Naive B cell (primary cell): ENCODE results near the gene MAP3K14. TPM values are rescaled to one million over a fixed set of nuclear protein-coding genes. Genes with fewer than 3 reads are reported as not detected.
"Not testable (repeated sequence)": the region's sequence is repeated elsewhere in the genome, so short reads cannot be mapped to it uniquely, and the experiment has no call there.

Experiments used
- ATAC-seq, 2 donors: fragments of 150-1000 bp; cut with Tn5 transposase; 2 replicates each; pipeline ENCODE4 v1.10.0; 2021; ENCODE audit warnings: low read depth in 2 of 2, mild to moderate bottlenecking in 2 of 2, moderate library complexity in 2 of 2
- DNase-seq: peaks from one replicate; pipeline ENCODE4 v3.0.0; 2022
- H3K27ac Mint-ChIP-seq, 6 donors: one replicate each; pipeline ENCODE4 v1.8.0; 2020 to 2022; ENCODE audit warnings: mild to moderate bottlenecking in 6 of 6, mixed read lengths in 6 of 6, moderate library complexity in 5 of 6, inconsistent platforms in 2 of 6
- H3K27me3 Mint-ChIP-seq, 3 donors: one replicate each; pipeline ENCODE4 v1.8.0; 2021 to 2022; ENCODE audit warnings: mixed read lengths in 3 of 3, mild to moderate bottlenecking in 1 of 3
- H3K36me3 Mint-ChIP-seq, 2 donors: one replicate each; pipeline ENCODE4 v1.8.0; 2020 to 2022; ENCODE audit warnings: mixed read lengths in 2 of 2, inconsistent platforms in 1 of 2, mild to moderate bottlenecking in 1 of 2
- H3K4me1 Mint-ChIP-seq, 3 donors: one replicate each; pipeline ENCODE4 v1.8.0; 2020 to 2022; ENCODE audit warnings: mixed read lengths in 3 of 3, inconsistent platforms in 1 of 3, mild to moderate bottlenecking in 1 of 3, moderate library complexity in 1 of 3
- H3K4me3 Mint-ChIP-seq, 8 donors: one replicate each; pipeline ENCODE4 v1.8.0; 2020 to 2022; ENCODE audit warnings: mild to moderate bottlenecking in 8 of 8, mixed read lengths in 8 of 8, moderate library complexity in 8 of 8, inconsistent platforms in 2 of 8
- H3K9me3 Mint-ChIP-seq, 7 donors: one replicate each; pipeline ENCODE4 v1.8.0; 2020 to 2022; ENCODE audit warnings: mixed read lengths in 7 of 7, mild to moderate bottlenecking in 5 of 7, inconsistent platforms in 2 of 7, moderate library complexity in 1 of 7
- polyA plus RNA-seq, 6 donors: library from polyadenylated mRNA; unstranded; fragments of 300-500 nt; fragmentation: Illumina TruSeq; gene quantifications; one replicate each; pipeline ENCODE4 v1.2.3, GENCODE V29; 2021; ENCODE audit warnings: low read depth in 6 of 6

The MAP3K14 gene
- polyA plus RNA-seq, 6 donors from 2014 or later, result 13.3 to 38.9 (median 19.1) TPM

DNA sequence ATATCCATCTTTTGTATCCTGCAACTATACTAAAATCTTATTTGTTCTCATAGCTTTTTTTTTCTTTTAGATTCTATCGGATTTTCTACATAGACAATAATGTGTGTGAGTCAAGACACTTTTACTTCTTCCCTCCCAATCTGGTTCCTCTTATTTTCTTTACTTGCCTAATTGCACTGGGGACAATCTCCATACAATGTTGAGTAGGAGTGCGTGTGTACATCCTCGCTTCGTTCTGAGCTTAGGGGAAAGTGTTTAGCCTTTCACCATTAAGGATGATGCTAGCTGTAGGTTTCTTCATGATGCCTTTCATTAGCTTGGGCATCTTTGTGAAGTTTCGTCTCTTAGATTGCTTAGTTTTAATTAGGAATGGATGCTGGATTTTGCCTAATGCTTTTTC is 57.8 kb downstream of the MAP3K14 start:
- H3K36me3 Mint-ChIP-seq, result peaks cover 0 to 5% of the 10 kb centered on the region in 2 donors
- no peak for DNase-seq
- no peak for ATAC-seq
- H3K4me1 Mint-ChIP-seq, result peaks cover 12 to 42% (median 35%) of the 10 kb centered on the region in 3 donors
- no peaks in the 10 kb centered on the region for H3K9me3 Mint-ChIP-seq
- H3K27ac Mint-ChIP-seq, result no peak overlapping the region
- no peaks in the 10 kb centered on the region for H3K27me3 Mint-ChIP-seq
- no peak overlapping the region for H3K4me3 Mint-ChIP-seq

GRCh38 chr17:45257115-45257514 is 59.7 kb downstream of the MAP3K14 start:
- Mint-ChIP-seq H3K27me3 (no peaks in the 10 kb centered on the region), H3K4me1 (peaks cover 19 to 37% (median 36%) of the 10 kb centered on the region in 3 donors), H3K27ac (peak overlapping the region in 2 of 6 donors; percentile 14 to 26), H3K4me3 (no peak overlapping the region), H3K9me3 (no peaks in the 10 kb centered on the region), H3K36me3 (peaks cover 0 to 5% of the 10 kb centered on the region in 2 donors)
- no peak for ATAC-seq
- DNase-seq, result no peak

DNA sequence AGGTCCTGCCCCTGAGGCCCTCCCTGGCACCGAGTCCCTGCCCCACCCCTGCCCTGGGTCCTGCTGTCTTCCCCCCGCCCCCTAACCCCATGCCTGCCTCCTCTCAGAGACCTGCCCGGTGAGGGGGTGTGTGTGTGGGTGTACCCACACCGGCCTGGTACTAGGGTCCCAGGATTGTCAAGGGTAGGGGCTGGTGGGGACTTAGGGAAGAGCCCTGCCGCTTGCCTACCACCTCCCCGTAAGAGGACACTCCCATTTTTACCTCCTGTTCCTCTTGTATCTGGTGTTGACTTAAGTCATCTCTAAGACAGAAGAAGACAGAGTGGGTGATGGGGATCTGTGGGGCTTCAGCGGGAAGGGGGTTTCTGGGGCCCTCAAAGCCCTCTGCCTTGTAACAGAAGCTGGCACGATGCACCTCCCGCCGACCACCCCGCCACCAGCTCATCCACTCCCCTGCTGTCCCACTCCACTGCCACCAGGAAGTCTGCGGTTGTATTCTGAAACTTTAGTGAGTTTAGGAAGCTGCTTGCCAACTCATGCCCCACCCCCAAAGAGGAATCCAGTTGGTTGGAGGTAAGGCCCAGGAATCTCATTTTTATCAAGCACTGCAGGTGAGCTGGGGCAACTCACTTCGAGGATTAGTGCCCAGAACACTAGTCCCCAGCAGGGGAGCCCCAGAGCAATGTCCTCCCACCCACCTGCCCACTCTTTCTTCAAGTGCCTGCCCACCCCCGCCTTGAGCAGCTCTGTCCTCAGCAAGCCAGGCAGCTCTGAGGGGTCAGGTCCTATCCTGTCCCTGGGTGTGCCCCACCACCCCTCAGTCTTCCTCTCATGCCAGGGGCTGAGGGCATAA is 60.5 kb downstream of the MAP3K14 start:
- H3K9me3 Mint-ChIP-seq, result no peaks in the 10 kb centered on the region
- peaks cover 0 to 5% of the 10 kb centered on the region in 2 donors for H3K36me3 Mint-ChIP-seq
- ATAC-seq (peak in 1 of 2 donors; percentile 55), DNase-seq (no peak)
- H3K27ac Mint-ChIP-seq, result peak overlapping the region in 2 of 6 donors; percentile 24 to 72
- H3K4me3 Mint-ChIP-seq, result peak overlapping the region in 1 of 8 donors; percentile 38
- H3K4me1 Mint-ChIP-seq, result peaks cover 19 to 35% (median 34%) of the 10 kb centered on the region in 3 donors
- no peaks in the 10 kb centered on the region for H3K27me3 Mint-ChIP-seq

DNA sequence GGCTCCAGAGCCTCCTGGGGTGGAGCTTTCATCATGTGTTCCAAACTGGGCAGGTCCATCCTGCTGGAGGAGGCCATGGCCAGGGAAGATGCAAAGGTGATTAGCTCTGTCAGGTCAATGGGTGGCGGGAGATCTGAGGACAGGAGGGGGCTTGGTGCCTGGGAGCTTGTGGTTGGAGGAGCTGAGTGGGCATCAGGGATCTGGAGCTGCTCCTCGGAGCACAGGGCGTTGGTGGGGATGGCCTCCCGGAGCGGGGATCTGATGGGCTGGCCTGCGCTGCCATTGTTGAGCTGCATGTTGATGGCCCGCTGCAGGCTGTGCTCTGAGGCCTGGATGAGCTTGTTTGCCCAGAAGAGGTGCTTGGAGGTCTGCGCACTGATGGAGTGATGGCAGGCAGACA is 61.5 kb downstream of the MAP3K14 start:
- H3K4me3 Mint-ChIP-seq, result no peak overlapping the region
- peak overlapping the region in 2 of 6 donors; percentile 64 to 83 for H3K27ac Mint-ChIP-seq
- DNase-seq, result no peak
- no peak for ATAC-seq
- H3K27me3 Mint-ChIP-seq, result no peaks in the 10 kb centered on the region
- H3K4me1 Mint-ChIP-seq, result peaks cover 19 to 34% (median 27%) of the 10 kb centered on the region in 3 donors
- peaks cover 0 to 5% of the 10 kb centered on the region in 2 donors for H3K36me3 Mint-ChIP-seq
- H3K9me3 Mint-ChIP-seq, result no peaks in the 10 kb centered on the region

DNA sequence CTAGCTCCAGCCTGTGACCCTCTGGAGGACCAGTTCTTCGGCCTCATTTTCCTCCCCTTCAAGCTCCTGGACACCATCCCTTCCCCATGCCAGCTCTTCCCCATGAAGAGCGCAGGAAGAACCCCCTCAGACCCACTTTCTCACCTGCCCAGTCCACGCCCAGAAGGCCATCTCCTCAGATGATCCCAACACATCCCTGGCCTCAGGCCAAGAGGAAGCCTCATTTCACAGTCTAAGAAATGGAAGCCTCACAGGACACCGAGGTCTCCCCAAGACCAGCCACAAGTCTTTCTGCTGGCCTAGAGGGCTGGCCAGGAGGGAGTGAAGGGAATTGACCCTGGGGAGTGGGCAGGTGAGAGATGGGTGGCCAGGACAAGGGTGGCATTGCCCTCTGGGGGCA is 62.9 kb downstream of the MAP3K14 start:
- peaks cover 0 to 2% of the 10 kb centered on the region in 2 donors for H3K36me3 Mint-ChIP-seq
- H3K27ac Mint-ChIP-seq, result no peak overlapping the region
- H3K4me1 Mint-ChIP-seq, result peaks cover 24 to 36% (median 31%) of the 10 kb centered on the region in 3 donors
- no peak for DNase-seq
- no peak for ATAC-seq
- H3K27me3 Mint-ChIP-seq, result no peaks in the 10 kb centered on the region
- H3K4me3 Mint-ChIP-seq, result peak overlapping the region in 2 of 8 donors; percentile 13 to 64
- H3K9me3 Mint-ChIP-seq, result no peaks in the 10 kb centered on the region

DNA sequence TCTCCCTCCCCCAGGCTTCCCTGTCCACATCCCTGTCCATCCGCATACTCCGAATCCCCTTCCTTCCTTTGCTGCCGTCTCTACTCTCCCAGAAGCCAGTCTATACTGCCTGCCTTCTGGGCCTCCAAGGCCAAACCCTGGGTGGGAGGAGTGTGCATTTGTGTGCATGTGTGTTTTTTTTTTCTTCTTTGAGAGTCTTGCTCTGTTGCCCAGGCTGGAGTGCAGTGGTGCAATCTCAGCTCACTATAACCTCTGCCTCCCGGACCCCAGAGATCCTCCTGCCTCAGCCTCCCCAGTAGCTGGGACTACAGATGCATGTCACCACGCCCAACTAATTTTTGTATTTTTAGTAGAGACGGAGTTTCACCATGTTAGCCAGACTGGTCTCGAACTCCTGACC is 63.6 kb downstream of the MAP3K14 start:
- not testable (repeated sequence) for H3K36me3 Mint-ChIP-seq, H3K9me3 Mint-ChIP-seq, H3K27me3 Mint-ChIP-seq, DNase-seq, ATAC-seq
- H3K4me3 Mint-ChIP-seq, result peak overlapping the region in 1 of 8 donors; percentile 7
- H3K27ac Mint-ChIP-seq, result peak overlapping the region in 1 of 6 donors; percentile 82
- peaks cover 27 to 43% (median 38%) of the 10 kb centered on the region in 3 donors for H3K4me1 Mint-ChIP-seq

DNA sequence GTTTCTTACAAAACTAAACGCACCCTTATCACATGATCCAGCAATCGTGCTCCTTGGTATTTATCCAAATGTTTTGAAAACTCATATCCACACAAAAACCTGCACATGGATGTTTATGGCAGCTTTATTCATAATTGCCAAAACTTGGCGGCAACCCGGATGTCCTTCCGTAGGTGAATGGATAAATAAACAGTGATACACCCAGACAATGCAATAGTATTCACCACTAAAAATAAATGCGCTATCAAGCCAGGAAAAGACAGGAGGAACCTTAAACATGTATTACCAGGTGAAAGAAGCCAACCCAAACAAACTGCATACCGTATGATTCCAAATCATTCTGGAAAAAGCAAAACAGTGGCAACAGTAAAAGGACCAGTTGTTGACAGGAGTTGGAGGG is 64.9 kb downstream of the MAP3K14 start:
- Mint-ChIP-seq H3K27ac (peak overlapping the region in 1 of 6 donors; percentile 65), H3K9me3 (no peaks in the 10 kb centered on the region), H3K36me3 (no peaks in the 10 kb centered on the region), H3K4me1 (peaks cover 33 to 49% (median 36%) of the 10 kb centered on the region in 3 donors), H3K27me3 (no peaks in the 10 kb centered on the region), H3K4me3 (no peak overlapping the region)
- no peak for ATAC-seq
- DNase-seq, result no peak

- H3K4me3 Mint-ChIP-seq, result peak overlapping the region; percentile 82 to 94 (median 90)
- no peaks in the 10 kb centered on the region for H3K36me3 Mint-ChIP-seq
- DNase-seq, result peak; percentile 78
These were observed 68.5 kb downstream of the MAP3K14 start for GRCh38 chr17:45248132-45248957.

GRCh38 chr17:45247429-45248131 is 69.2 kb downstream of the MAP3K14 start:
- H3K4me3 Mint-ChIP-seq, result peak overlapping the region; percentile 82 to 94 (median 90)

More at GRCh38 chr17:45248132-45248957, 68.5 kb downstream of the MAP3K14 start:
- Mint-ChIP-seq H3K4me1 (peaks cover 32 to 35% (median 32%) of the 10 kb centered on the region in 3 donors), H3K27me3 (no peaks in the 10 kb centered on the region), H3K9me3 (no peaks in the 10 kb centered on the region), H3K27ac (peak overlapping the region; percentile 94 to 98 (median 97))
- ATAC-seq, result peak; percentile 73 to 75

DNA sequence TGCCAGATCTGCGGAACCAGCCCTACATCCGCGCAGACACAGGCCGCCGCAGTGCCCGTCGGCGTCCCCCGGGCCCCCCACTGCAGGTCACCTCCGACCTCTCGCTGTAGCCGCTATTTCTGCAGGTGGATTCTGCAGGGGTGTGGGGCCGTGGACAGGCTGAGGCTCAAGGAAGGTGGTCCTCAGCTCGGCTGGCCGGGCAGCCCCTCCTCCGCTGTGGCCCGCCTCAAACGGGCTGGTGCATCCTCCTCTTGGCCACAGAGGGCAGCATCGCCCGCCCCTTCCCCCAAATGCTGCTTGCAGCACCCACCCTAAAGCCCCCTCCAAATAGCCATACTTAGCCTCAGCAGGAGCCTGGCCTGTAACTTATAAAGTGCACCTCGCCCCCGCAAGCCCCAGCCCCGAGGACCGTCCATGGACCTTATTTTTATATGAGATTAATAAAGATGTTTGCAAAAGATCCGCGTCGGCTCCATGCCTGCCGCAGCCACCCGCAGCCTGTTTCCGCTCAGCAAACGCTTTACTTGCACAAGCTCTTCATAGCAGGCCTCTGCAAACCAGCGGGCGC is 69.9 kb downstream of the MAP3K14 start:
- peak overlapping the region; percentile 82 to 94 (median 90) for H3K4me3 Mint-ChIP-seq
- DNase-seq (no peak), ATAC-seq (no peak)
- no peaks in the 10 kb centered on the region for H3K9me3 Mint-ChIP-seq
- peak overlapping the region; percentile 94 to 99 (median 98) for H3K27ac Mint-ChIP-seq
- H3K36me3 Mint-ChIP-seq, result peaks cover 0 to 8% of the 10 kb centered on the region in 2 donors
- H3K27me3 Mint-ChIP-seq, result no peaks in the 10 kb centered on the region
- peaks cover 31 to 40% (median 33%) of the 10 kb centered on the region in 3 donors for H3K4me1 Mint-ChIP-seq

More at GRCh38 chr17:45247429-45248131, 69.2 kb downstream of the MAP3K14 start:
- DNase-seq (peak; percentile 95), ATAC-seq (peak; percentile 76 to 80)
- H3K4me1 Mint-ChIP-seq, result peaks cover 28 to 35% (median 31%) of the 10 kb centered on the region in 3 donors
- no peaks in the 10 kb centered on the region for H3K9me3 Mint-ChIP-seq
- no peaks in the 10 kb centered on the region for H3K27me3 Mint-ChIP-seq
- peaks cover 0 to 5% of the 10 kb centered on the region in 2 donors for H3K36me3 Mint-ChIP-seq
- peak overlapping the region; percentile 94 to 99 (median 98) for H3K27ac Mint-ChIP-seq

DNA sequence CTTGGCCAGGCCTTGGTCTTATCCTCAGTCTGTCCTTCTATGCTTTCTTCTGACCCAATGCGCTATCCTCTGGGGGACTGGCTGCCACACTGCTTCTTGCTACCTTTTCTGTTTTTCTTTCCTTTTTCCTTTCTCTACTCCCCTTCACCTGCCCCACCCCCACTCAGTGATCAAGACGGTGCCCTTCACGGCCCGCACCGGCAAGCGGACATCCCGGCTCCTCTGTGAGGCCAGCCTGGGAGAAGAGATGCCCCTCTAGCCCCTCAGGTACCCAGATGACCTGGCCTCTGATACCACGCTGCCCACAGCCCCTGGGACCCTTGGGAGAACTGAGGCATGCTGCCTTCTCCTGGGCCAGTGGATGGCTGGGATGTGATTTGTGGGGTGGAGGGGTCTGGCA is 70.5 kb downstream of the MAP3K14 start:
- Mint-ChIP-seq H3K9me3 (no peaks in the 10 kb centered on the region), H3K27ac (peak overlapping the region; percentile 30 to 94 (median 88)), H3K4me1 (peaks cover 31 to 40% (median 33%) of the 10 kb centered on the region in 3 donors), H3K36me3 (peaks cover 0 to 8% of the 10 kb centered on the region in 2 donors), H3K4me3 (peak overlapping the region in 7 of 8 donors; percentile 42 to 93 (median 82)), H3K27me3 (no peaks in the 10 kb centered on the region)
- ATAC-seq (no peak), DNase-seq (no peak)
